HG03457 (cell line): Measurements from ENCODE around the gene SKI.

Source experiments
- ATAC-seq: cut with Tn5 transposase; IDR thresholded peaks from one replicate; pipeline ENCODE4 v1.9.1; 2021; ENCODE audit warnings: moderate number of reproducible peaks; ENCODE audit not compliant: unreplicated experiment

Gene SKI

GRCh38 chr1:2229037-2229864 lies 1.1 kb downstream of the SKI start:
- ATAC-seq: no peak

GRCh38 chr1:2229911-2230731 lies 2.0 kb downstream of the SKI start:
- ATAC-seq: no peak

- no peak for ATAC-seq
These were observed 2.8 kb downstream of the SKI start for GRCh38 chr1:2230781-2231531.

- ATAC-seq: no peak
These were observed 3.6 kb downstream of the SKI start for GRCh38 chr1:2231532-2232254.

GRCh38 chr1:2232255-2232915 lies 4.3 kb downstream of the SKI start:
- ATAC-seq: no peak

GRCh38 chr1:2232916-2233438 lies 4.9 kb downstream of the SKI start:
- ATAC-seq: no peak

- ATAC-seq: no peak
These were observed 5.3 kb downstream of the SKI start for GRCh38 chr1:2233468-2233867.

GRCh38 chr1:2233997-2234761 lies 6.1 kb downstream of the SKI start:
- ATAC-seq: no peak

GRCh38 chr1:2234762-2235113 lies 6.6 kb downstream of the SKI start:
- ATAC-seq: no peak

GRCh38 chr1:2235300-2235998 lies 7.3 kb downstream of the SKI start:
- ATAC-seq: no peak

- no peak for ATAC-seq
These were observed 8.9 kb downstream of the SKI start for GRCh38 chr1:2236695-2237677.

- no peak for ATAC-seq
These were observed 9.7 kb downstream of the SKI start for GRCh38 chr1:2237773-2238172.

GRCh38 chr1:2238361-2239012 lies 10.4 kb downstream of the SKI start:
- no peak for ATAC-seq

- no peak for ATAC-seq
These were observed 10.9 kb downstream of the SKI start for GRCh38 chr1:2239013-2239370.

- no peak for ATAC-seq
These were observed 11.4 kb downstream of the SKI start for GRCh38 chr1:2239384-2239985.

- no peak for ATAC-seq
These were observed 12.4 kb downstream of the SKI start for GRCh38 chr1:2240270-2241156.
